ENCODE data around the gene G6PC3.

DNA sequence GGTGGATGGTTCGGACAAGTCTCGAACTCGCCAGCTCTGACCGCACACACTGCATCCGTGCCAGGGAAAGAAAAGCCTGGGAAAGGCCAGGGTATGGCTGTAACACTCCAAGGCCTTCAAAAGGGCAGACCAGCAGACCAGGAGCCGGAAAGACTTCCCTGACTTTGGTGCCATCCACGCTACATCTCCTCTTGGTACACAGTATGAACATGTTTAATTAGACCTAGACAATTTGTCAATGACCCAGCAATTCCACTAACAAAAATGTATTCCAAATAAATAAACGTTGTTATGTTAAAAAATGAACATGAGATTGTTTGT is 53.5 kb downstream of the G6PC3 start:
- TF ChIP-seq EZH2 (IDR thresholded peaks at IDR 0.05; ENCODE audit: borderline replicate concordance, low read depth, low read length, severe bottlenecking) (no peak), POLR2AphosphoS5 (IDR thresholded peaks at IDR 0.05; ENCODE audit: insufficient read depth, low read depth, low read length) (no peak), POLR2A (IDR thresholded peaks at IDR 0.05; ENCODE audit: low read depth, low read length) (no peak), JUN (IDR thresholded peaks at IDR 0.05; ENCODE audit: borderline replicate concordance, insufficient read depth, insufficient read length, low read depth) (no peak)
- TF ChIP-seq, protein P1, sequence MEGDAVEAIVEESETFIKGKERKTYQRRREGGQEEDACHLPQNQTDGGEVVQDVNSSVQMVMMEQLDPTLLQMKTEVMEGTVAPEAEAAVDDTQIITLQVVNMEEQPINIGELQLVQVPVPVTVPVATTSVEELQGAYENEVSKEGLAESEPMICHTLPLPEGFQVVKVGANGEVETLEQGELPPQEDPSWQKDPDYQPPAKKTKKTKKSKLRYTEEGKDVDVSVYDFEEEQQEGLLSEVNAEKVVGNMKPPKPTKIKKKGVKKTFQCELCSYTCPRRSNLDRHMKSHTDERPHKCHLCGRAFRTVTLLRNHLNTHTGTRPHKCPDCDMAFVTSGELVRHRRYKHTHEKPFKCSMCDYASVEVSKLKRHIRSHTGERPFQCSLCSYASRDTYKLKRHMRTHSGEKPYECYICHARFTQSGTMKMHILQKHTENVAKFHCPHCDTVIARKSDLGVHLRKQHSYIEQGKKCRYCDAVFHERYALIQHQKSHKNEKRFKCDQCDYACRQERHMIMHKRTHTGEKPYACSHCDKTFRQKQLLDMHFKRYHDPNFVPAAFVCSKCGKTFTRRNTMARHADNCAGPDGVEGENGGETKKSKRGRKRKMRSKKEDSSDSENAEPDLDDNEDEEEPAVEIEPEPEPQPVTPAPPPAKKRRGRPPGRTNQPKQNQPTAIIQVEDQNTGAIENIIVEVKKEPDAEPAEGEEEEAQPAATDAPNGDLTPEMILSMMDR (IDR thresholded peaks at IDR 0.05; ENCODE audit: extremely low read depth in 1 of 2, insufficient read depth in 1 of 2, low read depth in 1 of 2, low read length in 2 of 2) = no peak
- TF ChIP-seq, protein P2, sequence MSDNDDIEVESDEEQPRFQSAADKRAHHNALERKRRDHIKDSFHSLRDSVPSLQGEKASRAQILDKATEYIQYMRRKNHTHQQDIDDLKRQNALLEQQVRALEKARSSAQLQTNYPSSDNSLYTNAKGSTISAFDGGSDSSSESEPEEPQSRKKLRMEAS (IDR thresholded peaks at IDR 0.05; ENCODE audit: insufficient read depth, insufficient read length) = no peak

All from endothelial cell of umbilical vein (primary cell).